ENCODE results near the gene ARID2. TPM values are rescaled to one million over a fixed set of nuclear protein-coding genes. Genes with fewer than 3 reads are reported as not detected.

ARID2 gene
- total and polyA plus RNA-seq, 5 donors from 2014 or later = 9.2 to 73.4 (median 13.2) TPM

DNA sequence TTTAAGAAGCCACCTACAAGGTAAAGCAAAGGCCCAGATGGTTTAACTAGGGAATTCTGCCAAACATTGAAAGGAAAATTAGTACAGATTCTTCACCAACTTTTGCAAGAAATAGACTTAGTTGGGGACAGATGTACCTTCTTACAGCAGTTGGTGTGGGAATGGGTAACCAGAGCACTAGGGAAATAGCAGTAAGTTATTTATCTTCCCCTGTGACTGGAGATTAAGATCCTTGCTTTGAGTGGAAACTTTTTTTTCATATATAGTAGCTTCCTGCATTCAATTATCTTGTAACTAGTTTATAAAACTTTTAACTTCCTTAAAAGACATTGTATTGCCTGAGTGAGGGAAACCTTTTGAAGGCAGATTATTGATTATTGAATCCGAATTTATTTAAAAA, 44.2 kb downstream of the ARID2 start:
- Mint-ChIP-seq H3K27ac (no peak overlapping the region), H3K27me3 (no peaks in the 10 kb centered on the region), H3K4me1 (peaks cover 32 to 67% (median 54%) of the 10 kb centered on the region in 4 donors), H3K36me3 (peaks cover 18% of the 10 kb centered on the region), H3K9me3 (peaks cover 0 to 7% (median 4%) of the 10 kb centered on the region in 7 donors), H3K4me3 (no peak overlapping the region)
- Histone ChIP-seq H3K36me3 (ENCODE audit: control insufficient read depth, insufficient read depth, low read length) (peaks cover under 1% of the 10 kb centered on the region), H3K27ac (ENCODE audit: insufficient read depth, low read length, poor library complexity, severe bottlenecking) (no peak overlapping the region), H3K9me3 (ENCODE audit: control insufficient read depth in 2 of 2, low read length in 2 of 2) (no peaks in the 10 kb centered on the region), H3K27me3 (ENCODE audit: control insufficient read depth, insufficient read depth, low read length) (no peaks in the 10 kb centered on the region), H3K4me3 (ENCODE audit: low read depth, low read length) (no peak overlapping the region), H3K4me1 (ENCODE audit: control insufficient read depth, insufficient read depth, low read length, poor library complexity, severe bottlenecking) (no peaks in the 10 kb centered on the region)
- DNase-seq (no peak), ATAC-seq (ENCODE audit: low read depth in 2 of 2) (no peak)

DNA sequence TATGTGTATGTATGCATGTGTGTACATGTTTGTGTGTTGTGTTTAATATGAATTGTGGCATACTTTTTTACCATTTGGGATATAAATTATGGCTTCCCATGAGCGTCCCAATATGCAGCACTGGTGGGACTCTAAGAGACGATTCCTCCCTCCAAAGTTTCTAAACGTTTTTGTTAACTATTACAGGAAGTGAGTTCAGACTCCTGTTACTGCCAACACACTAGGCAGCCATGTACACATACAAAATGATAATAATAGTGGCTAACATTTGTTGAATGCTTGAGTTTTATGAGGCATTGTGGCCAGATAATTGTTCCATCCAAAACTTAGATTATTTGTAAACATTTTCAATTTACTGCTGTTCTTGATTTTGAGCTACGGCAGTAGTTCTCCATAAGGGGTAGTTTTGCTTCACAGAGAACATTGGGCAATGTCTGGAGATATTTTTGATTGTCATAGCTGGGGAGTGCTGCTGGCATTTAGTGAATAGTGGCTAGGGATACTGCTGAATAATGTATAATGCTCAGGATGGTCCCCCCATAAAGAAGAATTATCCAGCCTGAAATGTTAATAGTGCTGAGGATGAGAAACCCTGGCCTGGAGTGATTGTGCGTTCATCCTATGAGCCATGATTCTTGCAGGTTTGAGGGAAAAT, 45.1 kb downstream of the ARID2 start:
- peaks cover 3% of the 10 kb centered on the region for H3K4me1 ChIP-seq (ENCODE audit: control insufficient read depth, insufficient read depth, low read length, poor library complexity, severe bottlenecking)
- ATAC-seq (ENCODE audit: low read depth in 2 of 2) = no peak
- H3K4me3 ChIP-seq (ENCODE audit: low read depth, low read length) = no peak overlapping the region
- DNase-seq = no peak
- Mint-ChIP-seq H3K9me3 (peaks cover 0 to under 1% (median 0%) of the 10 kb centered on the region in 7 donors), H3K36me3 (peaks cover 10% of the 10 kb centered on the region), H3K4me1 (peaks cover 32 to 61% (median 49%) of the 10 kb centered on the region in 4 donors), H3K4me3 (peak overlapping the region in 1 of 4 donors; percentile 5), H3K27ac (peak overlapping the region in 1 of 3 donors; percentile 76), H3K27me3 (no peaks in the 10 kb centered on the region)
- no peaks in the 10 kb centered on the region for H3K36me3 ChIP-seq (ENCODE audit: control insufficient read depth, insufficient read depth, low read length)
- no peak overlapping the region for H3K27ac ChIP-seq (ENCODE audit: insufficient read depth, low read length, poor library complexity, severe bottlenecking)
- H3K27me3 ChIP-seq (ENCODE audit: control insufficient read depth, insufficient read depth, low read length) = no peaks in the 10 kb centered on the region
- H3K9me3 ChIP-seq (ENCODE audit: control insufficient read depth in 2 of 2, low read length in 2 of 2) = no peaks in the 10 kb centered on the region

DNA sequence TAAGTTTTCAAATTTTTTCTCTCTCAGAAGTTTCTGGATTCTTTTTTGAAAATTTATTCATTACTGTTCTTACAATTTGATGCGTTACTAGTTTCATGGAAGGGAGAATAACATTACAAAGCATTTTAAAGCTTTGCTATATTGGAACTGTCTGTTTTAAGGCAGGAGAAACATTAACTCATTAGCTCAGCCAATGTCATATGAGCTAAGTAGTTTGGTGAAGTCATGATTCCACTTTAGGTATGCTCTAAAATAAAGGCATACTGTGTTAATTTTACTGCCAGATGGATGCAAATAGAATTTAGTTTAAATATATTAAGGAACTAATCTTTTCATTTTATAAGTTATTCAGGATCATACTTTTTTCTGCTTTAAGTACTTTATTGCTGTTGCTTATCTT, 46.0 kb downstream of the ARID2 start:
- Mint-ChIP-seq H3K27me3 (no peaks in the 10 kb centered on the region), H3K9me3 (no peaks in the 10 kb centered on the region), H3K27ac (no peak overlapping the region), H3K4me1 (peaks cover 36 to 59% (median 47%) of the 10 kb centered on the region in 4 donors), H3K4me3 (no peak overlapping the region), H3K36me3 (peaks cover 4% of the 10 kb centered on the region)
- H3K27ac ChIP-seq (ENCODE audit: insufficient read depth, low read length, poor library complexity, severe bottlenecking) = no peak overlapping the region
- no peak for ATAC-seq (ENCODE audit: low read depth in 2 of 2)
- no peak for DNase-seq
- no peaks in the 10 kb centered on the region for H3K9me3 ChIP-seq (ENCODE audit: control insufficient read depth in 2 of 2, low read length in 2 of 2)
- no peaks in the 10 kb centered on the region for H3K36me3 ChIP-seq (ENCODE audit: control insufficient read depth, insufficient read depth, low read length)
- peaks cover 3% of the 10 kb centered on the region for H3K4me1 ChIP-seq (ENCODE audit: control insufficient read depth, insufficient read depth, low read length, poor library complexity, severe bottlenecking)
- no peaks in the 10 kb centered on the region for H3K27me3 ChIP-seq (ENCODE audit: control insufficient read depth, insufficient read depth, low read length)
- no peak overlapping the region for H3K4me3 ChIP-seq (ENCODE audit: low read depth, low read length)

DNA sequence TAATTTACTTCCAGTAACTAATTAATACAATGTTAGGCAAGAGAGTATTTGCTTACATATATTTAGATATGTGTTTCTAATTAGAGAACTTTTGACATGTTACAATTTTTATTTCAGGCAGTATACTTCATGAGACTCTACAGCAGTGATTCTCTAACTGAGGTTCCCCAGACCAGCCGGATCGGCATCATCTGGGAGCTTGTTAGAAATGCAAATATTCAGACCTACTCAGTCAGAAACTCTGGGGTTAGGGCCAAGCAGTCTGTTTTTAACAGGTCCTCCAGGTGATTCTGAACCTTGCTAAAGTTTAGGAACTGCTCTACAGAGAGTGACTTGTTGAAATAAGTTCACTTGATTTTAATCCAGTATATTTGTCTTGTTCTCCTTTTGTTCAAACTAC, 46.5 kb downstream of the ARID2 start:
- DNase-seq = no peak
- Mint-ChIP-seq H3K36me3 (no peaks in the 10 kb centered on the region), H3K27me3 (no peaks in the 10 kb centered on the region), H3K4me3 (no peak overlapping the region), H3K9me3 (no peaks in the 10 kb centered on the region), H3K4me1 (peaks cover 32 to 55% (median 43%) of the 10 kb centered on the region in 4 donors), H3K27ac (peak overlapping the region in 2 of 3 donors; percentile 9 to 48)
- H3K9me3 ChIP-seq (ENCODE audit: control insufficient read depth in 2 of 2, low read length in 2 of 2) = no peaks in the 10 kb centered on the region
- no peak for ATAC-seq (ENCODE audit: low read depth in 2 of 2)
- H3K4me3 ChIP-seq (ENCODE audit: low read depth, low read length) = no peak overlapping the region
- H3K27me3 ChIP-seq (ENCODE audit: control insufficient read depth, insufficient read depth, low read length) = no peaks in the 10 kb centered on the region
- no peak overlapping the region for H3K27ac ChIP-seq (ENCODE audit: insufficient read depth, low read length, poor library complexity, severe bottlenecking)
- peaks cover 3% of the 10 kb centered on the region for H3K4me1 ChIP-seq (ENCODE audit: control insufficient read depth, insufficient read depth, low read length, poor library complexity, severe bottlenecking)
- H3K36me3 ChIP-seq (ENCODE audit: control insufficient read depth, insufficient read depth, low read length) = no peaks in the 10 kb centered on the region

DNA sequence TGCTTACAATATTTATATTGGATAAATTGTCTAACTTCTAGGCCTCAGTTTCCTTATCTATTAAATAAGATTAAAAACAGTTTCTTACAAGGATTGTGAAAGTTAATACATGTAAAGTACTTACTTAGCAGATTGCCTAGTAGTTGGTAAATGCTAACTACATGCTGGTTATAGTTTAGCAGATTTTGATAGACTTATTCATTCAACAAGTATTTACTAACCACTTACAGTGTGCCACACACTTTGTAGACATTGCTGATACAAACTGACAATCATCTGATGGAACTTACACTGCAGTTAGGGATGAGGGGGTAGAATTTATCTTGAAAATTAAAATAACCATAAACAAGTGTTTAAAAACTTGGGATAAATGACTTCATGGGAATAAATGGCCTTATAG, 50.4 kb downstream of the ARID2 start:
- Mint-ChIP-seq H3K36me3 (no peaks in the 10 kb centered on the region), H3K27me3 (no peaks in the 10 kb centered on the region), H3K9me3 (no peaks in the 10 kb centered on the region), H3K4me1 (peaks cover 16 to 34% (median 25%) of the 10 kb centered on the region in 4 donors), H3K27ac (no peak overlapping the region), H3K4me3 (no peak overlapping the region)
- Histone ChIP-seq H3K36me3 (ENCODE audit: control insufficient read depth, insufficient read depth, low read length) (no peaks in the 10 kb centered on the region), H3K27me3 (ENCODE audit: control insufficient read depth, insufficient read depth, low read length) (no peaks in the 10 kb centered on the region), H3K27ac (ENCODE audit: insufficient read depth, low read length, poor library complexity, severe bottlenecking) (no peak overlapping the region), H3K9me3 (ENCODE audit: control insufficient read depth in 2 of 2, low read length in 2 of 2) (no peaks in the 10 kb centered on the region), H3K4me1 (ENCODE audit: control insufficient read depth, insufficient read depth, low read length, poor library complexity, severe bottlenecking) (peaks cover 3% of the 10 kb centered on the region), H3K4me3 (ENCODE audit: low read depth, low read length) (no peak overlapping the region)
- ATAC-seq (ENCODE audit: low read depth in 2 of 2) = no peak
- no peak for DNase-seq

DNA sequence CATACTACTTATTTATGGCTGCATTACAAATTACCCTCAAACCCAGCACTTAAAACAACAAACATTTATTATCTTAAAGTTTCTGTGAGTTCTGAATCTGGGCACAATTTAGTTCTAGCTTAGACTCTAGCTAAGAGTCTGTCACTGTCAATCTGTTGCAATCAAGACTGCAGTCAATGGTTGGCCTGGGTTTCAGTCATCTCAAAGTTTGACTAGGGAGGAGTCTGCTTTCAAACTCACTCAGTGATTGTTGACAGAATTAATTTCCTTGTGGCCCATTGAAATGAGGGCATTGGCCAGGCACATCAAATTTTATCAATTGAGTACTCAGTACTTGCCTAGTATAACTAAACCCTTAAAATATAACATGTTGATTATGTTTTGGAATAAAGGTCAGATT, 51.6 kb downstream of the ARID2 start:
- Histone ChIP-seq H3K27me3 (ENCODE audit: control insufficient read depth, insufficient read depth, low read length) (no peaks in the 10 kb centered on the region), H3K4me1 (ENCODE audit: control insufficient read depth, insufficient read depth, low read length, poor library complexity, severe bottlenecking) (peaks cover 3% of the 10 kb centered on the region), H3K36me3 (ENCODE audit: control insufficient read depth, insufficient read depth, low read length) (no peaks in the 10 kb centered on the region), H3K9me3 (ENCODE audit: control insufficient read depth in 2 of 2, low read length in 2 of 2) (no peaks in the 10 kb centered on the region), H3K4me3 (ENCODE audit: low read depth, low read length) (no peak overlapping the region), H3K27ac (ENCODE audit: insufficient read depth, low read length, poor library complexity, severe bottlenecking) (no peak overlapping the region)
- ATAC-seq (ENCODE audit: low read depth in 2 of 2) (no peak), DNase-seq (no peak)
- H3K27me3 Mint-ChIP-seq = no peaks in the 10 kb centered on the region
- H3K4me1 Mint-ChIP-seq = peaks cover 19 to 29% (median 23%) of the 10 kb centered on the region in 4 donors
- no peak overlapping the region for H3K4me3 Mint-ChIP-seq
- H3K9me3 Mint-ChIP-seq = no peaks in the 10 kb centered on the region
- H3K36me3 Mint-ChIP-seq = no peaks in the 10 kb centered on the region
- H3K27ac Mint-ChIP-seq = no peak overlapping the region

DNA sequence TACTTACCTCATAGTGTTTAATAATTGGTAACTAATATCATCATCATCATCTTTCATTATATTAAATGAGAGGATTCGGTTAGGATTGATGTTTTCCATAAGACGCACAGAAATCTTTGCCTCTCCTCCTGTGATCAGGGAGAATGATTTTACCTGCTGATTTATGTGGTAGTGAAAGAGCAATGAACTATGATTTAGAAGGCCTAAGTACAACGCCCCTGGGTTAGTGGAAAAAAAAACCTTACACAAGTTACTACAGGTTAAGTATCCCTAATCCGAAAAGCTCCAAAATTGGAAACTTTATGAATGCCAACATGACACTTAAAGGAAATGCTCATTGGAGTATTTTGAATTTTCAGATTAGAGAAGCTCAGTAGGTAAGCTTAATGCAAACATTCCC, 55.8 kb downstream of the ARID2 start:
- Mint-ChIP-seq H3K9me3 (no peaks in the 10 kb centered on the region), H3K27ac (no peak overlapping the region)

DNA sequence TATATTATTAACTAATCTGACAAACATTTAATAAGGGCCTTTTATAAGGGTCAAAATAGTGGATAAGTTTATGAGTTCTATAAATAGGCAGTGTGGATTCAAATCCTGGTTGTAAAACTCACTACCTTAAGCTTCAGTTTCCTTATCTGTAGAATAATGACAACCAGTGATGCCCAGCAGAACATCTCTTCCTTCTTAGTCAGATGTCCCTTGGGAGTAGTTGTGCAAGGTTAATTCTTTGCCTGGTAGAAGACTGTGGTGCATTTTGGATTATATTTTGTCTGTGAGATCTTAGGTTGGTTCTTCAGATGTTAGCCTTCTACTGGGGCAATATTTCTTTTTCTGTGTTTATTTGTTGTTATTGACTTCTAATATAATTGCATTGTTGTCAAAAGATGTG, 59.5 kb downstream of the ARID2 start:
- no peaks in the 10 kb centered on the region for H3K27me3 ChIP-seq (ENCODE audit: control insufficient read depth, insufficient read depth, low read length)
- no peak for ATAC-seq (ENCODE audit: low read depth in 2 of 2)
- Mint-ChIP-seq H3K27ac (peak overlapping the region in 1 of 3 donors; percentile 15), H3K36me3 (peaks cover 4% of the 10 kb centered on the region), H3K4me3 (no peak overlapping the region), H3K9me3 (no peaks in the 10 kb centered on the region), H3K4me1 (peaks cover 36 to 47% (median 45%) of the 10 kb centered on the region in 4 donors), H3K27me3 (no peaks in the 10 kb centered on the region)
- no peak overlapping the region for H3K27ac ChIP-seq (ENCODE audit: insufficient read depth, low read length, poor library complexity, severe bottlenecking)
- H3K36me3 ChIP-seq (ENCODE audit: control insufficient read depth, insufficient read depth, low read length) = no peaks in the 10 kb centered on the region
- no peaks in the 10 kb centered on the region for H3K9me3 ChIP-seq (ENCODE audit: control insufficient read depth in 2 of 2, low read length in 2 of 2)
- no peak for DNase-seq
- H3K4me1 ChIP-seq (ENCODE audit: control insufficient read depth, insufficient read depth, low read length, poor library complexity, severe bottlenecking) = no peaks in the 10 kb centered on the region
- no peak overlapping the region for H3K4me3 ChIP-seq (ENCODE audit: low read depth, low read length)

More for the DNA sequence above, 55.8 kb downstream of the ARID2 start:
- ATAC-seq (ENCODE audit: low read depth in 2 of 2) (no peak), DNase-seq (no peak)
- peaks cover 29 to 41% (median 34%) of the 10 kb centered on the region in 4 donors for H3K4me1 Mint-ChIP-seq
- H3K27me3 ChIP-seq (ENCODE audit: control insufficient read depth, insufficient read depth, low read length) = no peaks in the 10 kb centered on the region
- no peak overlapping the region for H3K4me3 ChIP-seq (ENCODE audit: low read depth, low read length)
- H3K4me1 ChIP-seq (ENCODE audit: control insufficient read depth, insufficient read depth, low read length, poor library complexity, severe bottlenecking) = no peaks in the 10 kb centered on the region
- no peaks in the 10 kb centered on the region for H3K27me3 Mint-ChIP-seq
- no peaks in the 10 kb centered on the region for H3K36me3 ChIP-seq (ENCODE audit: control insufficient read depth, insufficient read depth, low read length)
- no peaks in the 10 kb centered on the region for H3K36me3 Mint-ChIP-seq
- H3K27ac ChIP-seq (ENCODE audit: insufficient read depth, low read length, poor library complexity, severe bottlenecking) = no peak overlapping the region
- no peak overlapping the region for H3K4me3 Mint-ChIP-seq
- no peaks in the 10 kb centered on the region for H3K9me3 ChIP-seq (ENCODE audit: control insufficient read depth in 2 of 2, low read length in 2 of 2)

Data from CD4-positive, CD25-positive, alpha-beta regulatory T cell (primary cell).